Endothelial cell of umbilical vein (primary cell): Measurements from ENCODE around the gene DLX3.

Experiments used
- CTCF ChIP-seq, 2 donors: IDR thresholded peaks; 1 replicate in 1 of 2; 2 replicates in 1 of 2; pipeline ENCODE4 v1.5.1; 2011; ENCODE audit warnings: low read length in 2 of 2, mild to moderate bottlenecking in 2 of 2, moderate library complexity in 2 of 2, control low read depth in 1 of 2, inconsistent platforms in 1 of 2, low read depth in 1 of 2; ENCODE audit not compliant: insufficient read depth in 1 of 2; ENCODE audit errors: extremely low read depth in 1 of 2
- EZH2 ChIP-seq: IDR thresholded peaks from 2 replicates; pipeline ENCODE4 v1.6.1; 2012; ENCODE audit warnings: borderline replicate concordance, low read depth, mild to moderate bottlenecking, moderate library complexity, low read length, inconsistent platforms; ENCODE audit not compliant: severe bottlenecking
- FOS ChIP-seq: IDR thresholded peaks from 2 replicates; pipeline ENCODE4 v1.6.1; 2011; ENCODE audit warnings: mild to moderate bottlenecking, low read length, moderate library complexity, borderline replicate concordance; ENCODE audit not compliant: insufficient read depth
- GATA2 ChIP-seq: IDR thresholded peaks from 2 replicates; pipeline ENCODE4 v1.7.0; 2011; ENCODE audit warnings: low read depth, mild to moderate bottlenecking, moderate library complexity, mixed read lengths, low read length; ENCODE audit not compliant: insufficient read length, insufficient read depth
- JUN ChIP-seq: IDR thresholded peaks from 2 replicates; pipeline ENCODE4 v1.6.1; 2011; ENCODE audit warnings: borderline replicate concordance, low read depth; ENCODE audit not compliant: insufficient read length, insufficient read depth
- MYC ChIP-seq: IDR thresholded peaks from one replicate; pipeline ENCODE4 v1.6.1; 2011; ENCODE audit warnings: mild to moderate bottlenecking, low read depth, low read length
- POLR2A ChIP-seq: IDR thresholded peaks from 2 replicates; pipeline ENCODE4 v1.6.1; 2012; ENCODE audit warnings: low read depth, mild to moderate bottlenecking, control low read depth, low read length
- POLR2AphosphoS5 ChIP-seq: IDR thresholded peaks from 2 replicates; pipeline ENCODE4 v1.6.1; 2012; ENCODE audit warnings: low read depth, mild to moderate bottlenecking, control low read depth, low read length, moderate library complexity; ENCODE audit not compliant: insufficient read depth
- TF ChIP-seq, protein P1 (sequence below): IDR thresholded peaks from 2 replicates; pipeline ENCODE4 v1.6.1; 2011; ENCODE audit not compliant: insufficient read depth, insufficient read length

DNA sequence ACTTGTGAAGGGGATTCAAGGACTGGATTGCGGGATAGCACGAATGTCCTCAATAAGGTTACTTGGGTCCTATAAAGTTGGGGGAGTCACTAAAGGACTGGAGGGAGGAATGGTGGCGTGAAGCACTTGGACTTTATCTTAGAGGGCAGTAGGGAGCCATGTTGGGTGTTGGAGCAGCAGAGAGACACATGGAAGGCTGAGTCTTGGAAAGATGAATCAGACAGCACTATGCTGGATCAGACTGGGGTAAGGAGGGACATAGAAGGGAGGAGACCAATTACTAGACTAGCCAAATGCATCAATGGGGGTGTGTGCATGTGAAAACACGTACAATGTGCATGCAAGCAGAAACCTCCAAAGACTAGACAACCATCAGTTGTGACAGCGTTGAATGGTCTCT is 52.1 kb downstream of the DLX3 start:
- TF ChIP-seq CTCF (IDR thresholded peaks at IDR 0.05; ENCODE audit: extremely low read depth in 1 of 2, insufficient read depth in 1 of 2, low read depth in 1 of 2, low read length in 2 of 2) (no peak), POLR2AphosphoS5 (no peak), POLR2A (no peak), GATA2 (no peak), EZH2 (no peak), MYC (no peak), JUN (no peak), FOS (no peak)
- TF ChIP-seq, protein P1, sequence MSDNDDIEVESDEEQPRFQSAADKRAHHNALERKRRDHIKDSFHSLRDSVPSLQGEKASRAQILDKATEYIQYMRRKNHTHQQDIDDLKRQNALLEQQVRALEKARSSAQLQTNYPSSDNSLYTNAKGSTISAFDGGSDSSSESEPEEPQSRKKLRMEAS = no peak
